ENCODE measurements around the gene DMXL1.
"Not testable (repeated sequence)": the region's sequence is repeated elsewhere in the genome, so short reads cannot be mapped to it uniquely, and the experiment has no call there.

The DMXL1 gene

DNA sequence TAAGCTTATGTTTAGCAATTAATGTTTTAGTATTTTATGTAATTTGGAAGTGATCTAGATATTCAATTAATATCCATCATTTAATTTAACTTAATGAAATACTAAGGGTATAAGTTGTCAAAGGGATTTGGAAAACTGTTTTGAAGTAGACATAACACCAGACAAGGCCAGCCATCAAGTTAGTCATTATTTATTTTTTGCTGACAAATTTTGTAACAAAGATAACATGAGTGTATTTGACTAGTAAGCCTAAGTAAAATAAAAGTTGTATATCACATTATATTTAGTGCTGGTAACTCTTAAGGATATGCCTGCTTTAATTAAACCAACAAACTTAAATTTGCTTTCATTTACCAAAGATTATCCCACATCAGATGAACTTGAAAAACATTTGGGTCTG is 159.1 kb downstream of the DMXL1 start:
- no peak for DNase-seq (ENCODE audit: low read depth)
- TF ChIP-seq, protein P1, sequence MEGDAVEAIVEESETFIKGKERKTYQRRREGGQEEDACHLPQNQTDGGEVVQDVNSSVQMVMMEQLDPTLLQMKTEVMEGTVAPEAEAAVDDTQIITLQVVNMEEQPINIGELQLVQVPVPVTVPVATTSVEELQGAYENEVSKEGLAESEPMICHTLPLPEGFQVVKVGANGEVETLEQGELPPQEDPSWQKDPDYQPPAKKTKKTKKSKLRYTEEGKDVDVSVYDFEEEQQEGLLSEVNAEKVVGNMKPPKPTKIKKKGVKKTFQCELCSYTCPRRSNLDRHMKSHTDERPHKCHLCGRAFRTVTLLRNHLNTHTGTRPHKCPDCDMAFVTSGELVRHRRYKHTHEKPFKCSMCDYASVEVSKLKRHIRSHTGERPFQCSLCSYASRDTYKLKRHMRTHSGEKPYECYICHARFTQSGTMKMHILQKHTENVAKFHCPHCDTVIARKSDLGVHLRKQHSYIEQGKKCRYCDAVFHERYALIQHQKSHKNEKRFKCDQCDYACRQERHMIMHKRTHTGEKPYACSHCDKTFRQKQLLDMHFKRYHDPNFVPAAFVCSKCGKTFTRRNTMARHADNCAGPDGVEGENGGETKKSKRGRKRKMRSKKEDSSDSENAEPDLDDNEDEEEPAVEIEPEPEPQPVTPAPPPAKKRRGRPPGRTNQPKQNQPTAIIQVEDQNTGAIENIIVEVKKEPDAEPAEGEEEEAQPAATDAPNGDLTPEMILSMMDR (conservative IDR thresholded peaks at IDR 0.05; ENCODE audit: low read depth, low read length) = no peak
- H3K4me3 ChIP-seq (ENCODE audit: low read length) = no peak overlapping the region

- TF ChIP-seq, protein P1 (conservative IDR thresholded peaks at IDR 0.05; ENCODE audit: low read depth, low read length) = no peak
- no peak for DNase-seq (ENCODE audit: low read depth)
- no peak overlapping the region for H3K4me3 ChIP-seq (ENCODE audit: low read length)
These were observed 167.6 kb downstream of the DMXL1 start for GRCh38 chr5:119238265-119239118.

- DNase-seq (ENCODE audit: low read depth) = no peak
- TF ChIP-seq, protein P1 (conservative IDR thresholded peaks at IDR 0.05; ENCODE audit: low read depth, low read length) = no peak
- no peak overlapping the region for H3K4me3 ChIP-seq (ENCODE audit: low read length)
These were observed 168.2 kb downstream of the DMXL1 start for GRCh38 chr5:119239119-119239417.

DNA sequence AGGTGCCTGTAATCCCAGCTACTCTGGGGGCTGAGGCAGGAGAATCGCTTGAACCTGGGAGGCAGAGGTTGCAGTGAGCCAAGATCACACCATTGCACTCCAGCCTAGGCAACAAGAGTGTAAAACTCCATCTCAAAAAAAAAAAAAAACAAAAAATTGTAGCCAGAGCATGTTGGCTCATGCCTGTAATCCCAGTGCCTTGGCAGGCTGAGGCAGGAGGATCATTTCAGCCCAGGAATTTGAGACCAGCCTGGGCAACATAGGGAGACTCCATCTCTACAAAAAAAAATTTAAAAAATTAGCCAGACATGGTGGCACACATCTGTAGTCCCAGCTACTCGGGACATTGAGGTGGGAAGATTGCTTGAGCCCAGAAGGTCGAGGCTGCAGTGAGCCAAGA is 168.9 kb downstream of the DMXL1 start:
- H3K4me3 ChIP-seq (ENCODE audit: low read length); DNase-seq (ENCODE audit: low read depth): not testable (repeated sequence)

DNA sequence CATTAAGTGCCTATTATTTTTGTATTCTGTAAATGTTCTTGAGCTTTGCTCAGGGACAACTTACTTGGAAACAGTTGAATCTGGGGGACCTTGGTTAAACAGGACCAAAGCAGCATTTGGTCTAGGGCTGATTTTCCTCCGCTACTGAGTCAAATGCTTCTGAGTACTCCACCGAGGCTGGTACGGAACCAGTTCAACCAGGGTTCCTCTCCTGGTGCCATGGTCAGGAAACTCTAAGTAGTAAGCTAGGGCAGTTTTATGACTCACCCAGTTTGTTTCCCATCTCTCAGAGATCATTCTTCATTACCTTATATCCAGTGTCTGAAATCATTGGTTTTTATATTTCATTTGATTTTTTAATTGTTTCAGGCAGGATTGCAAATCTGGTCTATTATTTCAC is 173.0 kb downstream of the DMXL1 start:
- no peak overlapping the region for H3K4me3 ChIP-seq (ENCODE audit: low read length)
- DNase-seq (ENCODE audit: low read depth) = no peak
- TF ChIP-seq, protein P1 (conservative IDR thresholded peaks at IDR 0.05; ENCODE audit: low read depth, low read length) = no peak

DNA sequence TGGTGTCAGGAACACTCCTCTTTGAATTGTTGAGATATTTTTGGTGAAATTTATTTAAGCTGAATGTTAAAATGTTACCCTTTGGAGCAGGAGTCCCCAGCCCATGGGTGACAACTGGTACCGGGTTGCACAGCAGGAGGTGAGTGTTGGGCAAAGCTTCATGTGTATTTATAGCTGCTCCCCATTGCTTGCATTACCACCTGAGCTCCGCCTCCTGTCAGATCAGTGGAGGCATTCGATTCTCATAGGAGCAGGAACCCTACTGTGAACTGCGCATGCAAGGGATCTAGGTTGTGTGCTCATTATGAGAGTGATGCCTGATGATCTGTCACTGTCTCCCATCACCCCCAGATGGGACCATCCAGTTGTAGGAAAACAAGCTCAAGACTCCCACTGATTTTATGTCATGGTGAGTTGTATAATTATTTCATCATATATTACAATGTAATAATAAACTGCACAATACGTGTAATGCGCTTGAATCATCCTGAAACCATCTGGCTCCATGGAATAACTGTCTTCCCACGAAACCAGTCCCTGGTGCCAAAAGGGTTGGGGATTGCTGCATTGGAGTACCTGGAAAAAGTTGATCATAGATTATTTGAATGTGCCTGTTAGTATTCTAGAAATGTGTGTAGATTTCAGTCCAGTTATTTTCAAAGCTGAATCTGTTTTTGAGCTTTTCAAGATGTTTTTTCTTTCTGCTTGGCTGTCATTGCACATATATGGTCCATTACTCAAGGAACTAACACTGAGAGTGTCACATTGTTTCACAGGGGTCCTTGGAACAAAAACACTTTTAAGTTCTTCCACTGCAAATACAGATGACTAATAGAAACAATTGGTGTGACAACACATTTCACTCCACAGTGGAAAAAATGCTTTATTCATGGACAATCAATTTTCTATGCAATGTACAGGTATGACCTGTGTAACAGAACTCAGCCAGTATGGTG is 180.3 kb downstream of the DMXL1 start:
- TF ChIP-seq, protein P1 (conservative IDR thresholded peaks at IDR 0.05; ENCODE audit: low read depth, low read length) = no peak
- DNase-seq (ENCODE audit: low read depth) = no peak
- no peak overlapping the region for H3K4me3 ChIP-seq (ENCODE audit: low read length)

GRCh38 chr5:119255571-119256356 is 184.9 kb downstream of the DMXL1 start:
- no peak overlapping the region for H3K4me3 ChIP-seq (ENCODE audit: low read length)
- DNase-seq (ENCODE audit: low read depth) = no peak
- TF ChIP-seq, protein P1 (conservative IDR thresholded peaks at IDR 0.05; ENCODE audit: low read depth, low read length) = no peak

Measured in retinal pigment epithelial cell (primary cell).